GM21423 (cell line): ENCODE results near the gene HLA-DQB2.
"Not testable (repeated sequence)": the region's sequence is repeated elsewhere in the genome, so short reads cannot be mapped to it uniquely, and the experiment has no call there.

ENCODE experiments used
- ATAC-seq: cut with Tn5 transposase; IDR thresholded peaks from one replicate; pipeline ENCODE4 v1.9.1; 2021; ENCODE audit warnings: mild to moderate bottlenecking, moderate library complexity; ENCODE audit not compliant: unreplicated experiment

Gene HLA-DQB2

DNA sequence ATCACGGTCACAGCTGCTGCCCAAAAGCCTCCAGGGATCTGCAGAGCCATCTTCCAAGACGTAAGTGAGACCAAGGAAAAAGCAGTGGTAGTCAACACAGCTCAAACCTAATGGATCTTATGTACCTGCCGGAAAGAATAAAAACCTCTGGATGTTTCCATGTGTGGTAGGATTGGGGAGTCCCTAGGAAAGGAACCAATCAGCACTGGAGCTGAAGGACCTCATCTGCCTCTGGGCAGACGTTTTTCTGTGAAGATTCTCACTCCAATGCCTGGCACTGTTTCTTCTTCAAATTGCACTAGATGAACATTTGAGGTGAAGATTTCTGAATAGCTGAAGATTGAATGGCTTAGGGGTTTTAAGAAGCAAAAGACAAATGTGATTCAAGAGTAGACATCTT lies at the start of gene HLA-DQB2:
HLA-DQB2 (minus strand) TSS at position 112 of the 400 bp plus-strand sequence; CDS start at position 50, 62 bp downstream.
- no peak for ATAC-seq

DNA sequence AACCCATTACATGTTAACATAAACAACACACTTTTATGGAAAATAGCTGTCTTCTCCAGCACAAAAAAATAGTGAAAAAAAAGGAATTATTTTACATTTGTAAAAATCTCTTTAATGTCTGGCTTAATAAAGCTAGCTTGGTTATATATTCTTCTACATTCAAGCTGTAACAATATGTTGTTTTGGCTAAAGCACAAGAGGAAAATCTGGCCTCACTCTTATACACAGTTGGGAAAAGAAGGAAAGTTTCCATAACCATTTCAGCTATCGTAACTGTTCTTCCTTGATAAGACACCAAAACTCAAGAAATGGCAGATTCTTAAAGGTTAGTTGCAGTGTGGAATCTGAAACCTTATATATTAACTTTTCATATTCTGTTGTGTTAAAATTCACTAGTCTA lies 45.8 kb upstream of the HLA-DQB2 start:
- ATAC-seq: no peak

DNA sequence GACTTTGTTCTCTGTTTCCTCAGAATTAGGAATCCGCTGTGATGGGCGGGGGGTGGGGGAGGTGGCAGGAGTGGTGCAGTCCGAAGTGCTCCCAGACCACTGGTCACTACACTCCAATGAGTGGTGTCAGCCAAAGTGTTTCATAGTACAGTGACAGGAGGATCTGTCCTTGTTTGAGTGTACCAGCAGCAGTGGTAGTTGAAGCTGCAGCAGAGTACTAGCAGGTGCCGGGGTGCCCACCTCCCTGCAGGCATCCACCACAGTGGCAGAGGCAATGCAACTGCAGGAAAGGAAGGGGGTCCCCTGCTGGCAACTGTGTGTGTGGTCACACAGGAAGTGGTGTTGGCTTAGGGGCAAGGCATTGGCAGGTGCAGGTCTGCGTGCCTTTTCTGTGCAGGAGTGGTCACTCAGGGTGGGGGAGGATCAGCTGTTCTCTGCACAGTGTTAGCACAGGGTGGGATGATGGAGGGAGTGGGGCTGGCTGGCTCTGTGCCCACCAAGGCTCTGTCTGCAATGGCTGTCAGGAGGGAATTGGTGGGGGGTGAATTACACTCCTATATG lies 43.8 kb upstream of the HLA-DQB2 start:
- ATAC-seq: no peak

DNA sequence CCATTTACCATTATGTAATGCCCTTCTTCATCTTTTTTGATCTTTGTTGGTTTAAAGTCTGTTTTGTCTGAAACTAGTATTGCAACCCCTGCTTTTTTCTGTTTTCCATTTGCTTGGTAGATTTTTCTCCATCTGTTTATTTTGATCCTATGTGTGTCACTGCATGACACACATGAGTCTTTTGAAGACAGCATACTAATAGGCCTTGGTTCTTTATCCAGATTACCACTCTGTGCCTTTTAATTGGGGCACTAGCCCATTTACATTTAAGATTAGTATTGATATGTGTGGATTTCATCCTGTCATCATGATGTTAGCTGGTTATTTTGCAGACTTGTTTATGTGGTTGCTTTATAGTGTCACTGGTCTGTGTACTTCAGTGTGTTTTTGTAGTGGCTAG lies 42.1 kb upstream of the HLA-DQB2 start:
- not testable (repeated sequence) for ATAC-seq

DNA sequence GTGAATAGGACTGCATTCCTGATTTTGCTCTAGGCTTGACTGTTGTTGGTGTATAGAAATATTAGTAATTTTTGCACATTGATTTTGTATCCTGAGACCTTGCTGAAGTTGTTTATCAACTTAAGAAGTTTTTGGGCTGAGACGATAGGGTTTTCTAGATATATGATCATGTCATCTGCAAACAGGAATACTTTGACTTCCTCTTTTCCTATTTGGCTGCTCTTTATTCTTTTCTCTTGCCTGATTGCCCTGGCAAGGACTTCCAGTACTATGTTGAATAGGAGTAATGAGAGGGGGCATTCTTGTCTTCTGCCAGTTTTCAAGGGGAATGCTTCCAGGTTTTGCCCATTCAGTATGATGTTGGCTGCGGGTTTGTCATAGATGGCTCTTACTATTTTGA lies 40.1 kb upstream of the HLA-DQB2 start:
- ATAC-seq: no peak

- ATAC-seq: no peak
Observed at GRCh38 chr6:32799740-32800139, 36.4 kb upstream of the HLA-DQB2 start.

DNA sequence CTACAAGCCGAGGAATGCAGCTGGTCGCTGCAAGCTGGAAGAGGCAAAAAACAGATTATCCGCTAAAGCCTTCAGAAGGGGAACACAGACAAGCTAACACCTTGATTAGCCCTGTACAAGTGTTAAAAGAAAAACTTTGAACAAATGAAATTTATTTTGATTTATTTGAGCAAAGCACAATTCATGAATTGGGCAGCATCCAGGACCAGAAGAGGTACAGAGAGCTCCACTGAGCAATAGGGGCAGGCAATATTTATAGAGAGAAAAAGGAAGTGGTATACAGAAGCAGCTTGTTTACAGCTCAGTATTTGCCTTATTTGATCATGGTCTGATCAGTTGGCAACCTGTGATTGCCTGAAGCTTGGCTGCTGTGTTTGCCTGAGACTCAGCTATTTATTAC lies 35.8 kb upstream of the HLA-DQB2 start:
- ATAC-seq: no peak

- ATAC-seq: no peak
Observed at GRCh38 chr6:32796848-32797776, 33.8 kb upstream of the HLA-DQB2 start.

GRCh38 chr6:32794510-32794909 lies 31.2 kb upstream of the HLA-DQB2 start:
- no peak for ATAC-seq

DNA sequence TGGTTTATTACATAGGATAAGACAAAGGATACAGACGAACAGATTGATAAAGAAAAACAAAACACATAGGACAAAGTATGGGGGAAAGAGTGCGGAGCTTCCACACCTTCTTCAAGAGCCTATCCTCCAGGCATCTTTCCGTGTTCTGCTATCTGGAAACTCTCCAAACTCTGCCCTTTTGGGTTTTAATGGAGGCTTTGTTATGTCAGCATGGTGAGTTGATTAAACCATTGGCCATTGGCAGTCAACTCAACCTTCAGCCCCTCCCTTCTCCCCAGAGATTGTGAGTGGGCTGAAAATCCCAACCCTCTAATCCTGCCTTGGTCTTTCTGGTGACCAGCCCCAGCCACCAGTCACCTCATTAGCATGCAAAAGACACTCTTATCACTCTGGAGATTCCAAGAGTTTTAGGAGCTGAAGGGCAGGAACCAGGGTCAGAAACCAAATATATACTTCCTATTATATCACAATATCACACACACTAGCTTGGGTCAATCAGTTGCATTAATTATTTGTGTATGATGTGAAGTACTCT lies 29.6 kb upstream of the HLA-DQB2 start:
- ATAC-seq: no peak

- ATAC-seq: no peak
Observed at GRCh38 chr6:32790306-32790705, 27.0 kb upstream of the HLA-DQB2 start.

DNA sequence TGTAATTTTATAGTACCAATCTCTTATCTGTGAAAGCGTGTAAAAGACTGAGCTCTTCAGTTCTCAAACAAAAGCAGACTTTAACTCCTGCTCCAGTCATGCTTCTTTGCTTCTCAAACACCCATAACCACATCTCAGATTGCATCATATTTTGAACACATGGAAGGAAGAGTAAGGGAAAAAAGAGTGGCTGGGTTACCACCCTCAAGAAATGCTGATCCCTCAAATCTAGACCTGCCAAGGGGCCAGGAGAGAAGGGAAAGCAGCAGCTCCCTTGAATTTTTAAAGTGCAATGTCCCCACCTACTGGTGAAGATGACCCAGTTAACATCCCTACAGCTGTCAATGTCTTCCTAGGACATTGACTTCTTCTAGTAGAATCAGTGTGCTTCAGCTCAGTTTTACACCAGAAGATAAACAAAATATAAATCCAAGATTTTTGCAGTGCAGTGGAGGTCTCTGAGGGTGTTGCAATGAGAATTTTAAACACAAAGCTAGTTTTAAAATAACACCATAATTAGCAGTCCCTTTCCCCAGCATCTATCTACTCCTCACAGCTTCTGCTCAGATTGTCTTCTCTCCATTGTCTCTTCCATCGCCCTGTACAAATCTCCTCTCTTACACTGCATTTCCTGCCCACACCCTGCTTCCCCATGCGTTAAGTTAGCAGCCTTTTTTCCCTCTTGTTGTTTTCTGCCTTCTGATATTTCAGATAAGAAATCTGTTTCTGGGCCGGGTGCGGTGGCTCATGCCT lies 22.6 kb upstream of the HLA-DQB2 start:
- no peak for ATAC-seq

DNA sequence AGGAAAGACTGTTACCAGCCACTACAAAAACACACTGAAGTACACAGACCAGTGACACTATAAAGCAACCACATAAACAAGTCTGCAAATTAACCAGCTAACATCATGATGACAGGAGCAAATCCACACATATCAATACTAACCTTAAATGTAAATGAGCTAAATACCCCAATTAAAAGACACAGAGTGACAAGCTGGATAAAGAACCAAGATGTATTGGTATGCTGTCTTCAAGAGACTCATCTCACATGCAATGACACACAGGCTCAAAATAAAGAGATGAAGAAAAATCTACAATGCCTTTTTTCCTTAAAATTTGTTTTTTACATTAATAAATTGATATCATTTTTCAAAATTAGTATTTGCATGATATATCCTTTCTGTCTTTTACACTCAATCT lies 19.6 kb upstream of the HLA-DQB2 start:
- not testable (repeated sequence) for ATAC-seq

- ATAC-seq: no peak
Observed at GRCh38 chr6:32779036-32779435, 15.7 kb upstream of the HLA-DQB2 start.

DNA sequence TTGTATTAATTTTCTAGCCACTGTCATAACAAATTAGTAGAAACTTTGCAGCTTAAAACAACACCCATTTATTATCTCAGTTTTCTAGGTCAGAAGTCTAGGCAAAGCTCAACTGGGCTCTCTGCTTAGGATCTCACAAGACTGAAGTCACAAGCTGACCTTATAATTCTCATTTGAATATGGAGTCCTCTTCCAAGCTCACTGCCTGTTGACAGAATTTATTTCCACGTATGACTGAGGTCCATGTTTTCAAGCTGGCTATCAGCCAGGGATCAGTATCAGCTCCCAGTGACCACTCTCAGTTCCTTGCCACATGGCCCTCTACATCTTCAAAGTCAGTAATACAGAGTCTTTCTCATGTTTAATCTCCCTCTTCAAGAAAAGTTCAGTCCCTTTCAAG lies 11.7 kb upstream of the HLA-DQB2 start:
- ATAC-seq: no peak

- ATAC-seq: no peak
Observed at GRCh38 chr6:32774426-32774825, 11.1 kb upstream of the HLA-DQB2 start.

- ATAC-seq: no peak
Observed at GRCh38 chr6:32772656-32773055, 9.3 kb upstream of the HLA-DQB2 start.

GRCh38 chr6:32764048-32764447 lies 716 bp upstream of the HLA-DQB2 start:
- ATAC-seq: no peak

DNA sequence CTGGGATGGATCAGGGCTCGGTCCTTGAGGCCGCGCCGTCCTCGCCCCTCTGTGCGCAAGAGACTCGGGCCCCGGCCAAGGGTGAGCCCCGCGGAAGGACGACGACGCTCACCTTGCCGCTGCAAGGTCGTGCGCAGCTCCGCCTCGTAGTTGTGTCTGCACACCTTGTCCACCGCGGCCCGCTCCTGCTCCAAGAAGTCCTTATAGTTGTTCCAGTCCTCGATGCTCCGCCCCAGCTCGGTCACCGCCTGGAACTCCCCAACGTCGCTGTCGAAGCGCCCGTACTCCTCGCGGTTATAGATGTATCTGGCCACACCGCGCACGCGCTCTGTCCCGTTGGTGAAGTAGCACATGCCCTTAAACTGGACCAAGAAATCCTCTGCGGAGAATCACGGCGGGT lies 1.8 kb downstream of the HLA-DQB2 start:
- ATAC-seq: no peak

- no peak for ATAC-seq
Observed at GRCh38 chr6:32761072-32761471, 2.3 kb downstream of the HLA-DQB2 start.

DNA sequence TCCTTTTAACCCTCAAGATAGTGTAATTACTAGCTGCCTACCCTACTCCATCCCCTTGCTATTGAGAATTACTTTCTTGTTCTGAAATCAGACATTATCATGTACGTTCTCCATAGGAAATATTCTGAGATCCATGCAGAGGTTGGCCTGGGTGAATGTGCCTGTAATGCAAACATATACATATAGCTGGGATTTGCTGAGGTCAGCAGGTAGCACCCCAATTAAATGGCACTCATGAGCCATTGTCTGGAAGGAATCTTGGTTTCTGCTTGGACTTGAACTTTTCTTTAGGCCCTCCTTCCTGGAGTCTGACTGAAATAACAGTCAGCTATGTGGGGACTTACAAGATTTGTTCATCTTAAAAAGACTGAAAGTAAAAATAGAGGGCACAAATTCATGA lies 3.7 kb downstream of the HLA-DQB2 start:
- no peak for ATAC-seq
